Activated T-cell treated with anti-CD3 and anti-CD28 coated beads, Interleukin-2, amount 50 U/mL, for 72 hours (primary cell): ENCODE results near the gene SPTBN1. TPM values are rescaled to one million over a fixed set of nuclear protein-coding genes. Genes with fewer than 3 reads are reported as not detected.

Source experiments
- ATAC-seq, 2 donors: fragments of 150-1000 bp; cut with Tn5 transposase; replicated peaks in 1 of 2; 2 replicates each; pipeline ENCODE4 v1.10.0; 2021; ENCODE audit warnings: moderate library complexity in 2 of 2, mild to moderate bottlenecking in 1 of 2
- DNase-seq, 2 donors: peaks; one replicate each; pipeline ENCODE4 v3.0.0; 2021 to 2022; ENCODE audit warnings: mixed read lengths in 1 of 2
- H3K27ac Mint-ChIP-seq: one replicate; pipeline ENCODE4 v1.8.0; 2022; ENCODE audit warnings: mild to moderate bottlenecking, moderate library complexity, mixed read lengths
- H3K27me3 Mint-ChIP-seq: one replicate; pipeline ENCODE4 v1.8.0; 2022; ENCODE audit warnings: low read depth, mixed read lengths
- H3K36me3 Mint-ChIP-seq, 2 donors: one replicate each; pipeline ENCODE4 v1.8.0; 2022; ENCODE audit warnings: mixed read lengths in 2 of 2, mild to moderate bottlenecking in 1 of 2; ENCODE audit not compliant: insufficient read depth in 2 of 2
- H3K4me1 Mint-ChIP-seq: one replicate; pipeline ENCODE4 v1.8.0; 2022; ENCODE audit warnings: low read depth, mixed read lengths
- H3K4me3 Mint-ChIP-seq, 2 donors: one replicate each; pipeline ENCODE4 v1.8.0; 2022; ENCODE audit warnings: mild to moderate bottlenecking in 2 of 2, mixed read lengths in 2 of 2, moderate library complexity in 2 of 2
- H3K9me3 Mint-ChIP-seq, 2 donors: one replicate each; pipeline ENCODE4 v1.8.0; 2022; ENCODE audit warnings: mixed read lengths in 2 of 2
- total RNA-seq, 2 donors: library from RNA; stranded (reverse); gene quantifications; one replicate each; pipeline ENCODE4 v1.2.3, GENCODE V29; 2022

SPTBN1 gene
- total RNA-seq, 2 donors from 2014 or later, result 120 to 136 TPM

- H3K4me1 Mint-ChIP-seq, result peaks cover 10% of the 10 kb centered on the region
- ATAC-seq, result no peak
- no peaks in the 10 kb centered on the region for H3K27me3 Mint-ChIP-seq
- H3K27ac Mint-ChIP-seq, result no peak overlapping the region
- H3K36me3 Mint-ChIP-seq, result peaks cover 2 to 4% of the 10 kb centered on the region in 2 donors
- H3K9me3 Mint-ChIP-seq, result peaks cover 0 to 2% of the 10 kb centered on the region in 2 donors
- no peak for DNase-seq
- no peak overlapping the region for H3K4me3 Mint-ChIP-seq
Observed at GRCh38 chr2:54423213-54423612, 32.9 kb upstream of the SPTBN1 start.

- Mint-ChIP-seq H3K4me3 (no peak overlapping the region), H3K36me3 (peaks cover 2 to 4% of the 10 kb centered on the region in 2 donors), H3K27ac (no peak overlapping the region), H3K4me1 (peaks cover 10% of the 10 kb centered on the region), H3K27me3 (no peaks in the 10 kb centered on the region), H3K9me3 (peaks cover 0 to 2% of the 10 kb centered on the region in 2 donors)
- DNase-seq (no peak), ATAC-seq (no peak)
Observed at GRCh38 chr2:54424555-54425163, 31.5 kb upstream of the SPTBN1 start.

- no peaks in the 10 kb centered on the region for H3K27me3 Mint-ChIP-seq
- no peaks in the 10 kb centered on the region for H3K36me3 Mint-ChIP-seq
- no peak overlapping the region for H3K4me3 Mint-ChIP-seq
- ATAC-seq (no peak), DNase-seq (no peak)
- H3K27ac Mint-ChIP-seq, result no peak overlapping the region
- peaks cover 4% of the 10 kb centered on the region for H3K4me1 Mint-ChIP-seq
- no peaks in the 10 kb centered on the region for H3K9me3 Mint-ChIP-seq
Observed at GRCh38 chr2:54428108-54428831, 27.9 kb upstream of the SPTBN1 start.

- H3K27me3 Mint-ChIP-seq, result no peaks in the 10 kb centered on the region
- no peaks in the 10 kb centered on the region for H3K9me3 Mint-ChIP-seq
- ATAC-seq (no peak), DNase-seq (no peak)
- no peaks in the 10 kb centered on the region for H3K36me3 Mint-ChIP-seq
- no peak overlapping the region for H3K4me3 Mint-ChIP-seq
- peaks cover 4% of the 10 kb centered on the region for H3K4me1 Mint-ChIP-seq
- H3K27ac Mint-ChIP-seq, result no peak overlapping the region
Observed at GRCh38 chr2:54429054-54429453, 27.1 kb upstream of the SPTBN1 start.

- ATAC-seq, result no peak
- Mint-ChIP-seq H3K4me1 (peaks cover 4% of the 10 kb centered on the region), H3K4me3 (no peak overlapping the region), H3K9me3 (no peaks in the 10 kb centered on the region), H3K36me3 (no peaks in the 10 kb centered on the region), H3K27ac (peak overlapping the region; percentile 31), H3K27me3 (no peaks in the 10 kb centered on the region)
- no peak for DNase-seq
Observed at GRCh38 chr2:54429811-54430551, 26.1 kb upstream of the SPTBN1 start.

GRCh38 chr2:54430649-54431048 is 25.5 kb upstream of the SPTBN1 start:
- no peaks in the 10 kb centered on the region for H3K27me3 Mint-ChIP-seq
- no peak overlapping the region for H3K4me3 Mint-ChIP-seq
- DNase-seq, result no peak
- peaks cover 4% of the 10 kb centered on the region for H3K4me1 Mint-ChIP-seq
- H3K27ac Mint-ChIP-seq, result no peak overlapping the region
- no peak for ATAC-seq
- H3K36me3 Mint-ChIP-seq, result no peaks in the 10 kb centered on the region
- H3K9me3 Mint-ChIP-seq, result no peaks in the 10 kb centered on the region

- Mint-ChIP-seq H3K27ac (no peak overlapping the region), H3K4me1 (peaks cover 4% of the 10 kb centered on the region), H3K27me3 (no peaks in the 10 kb centered on the region), H3K4me3 (no peak overlapping the region), H3K9me3 (no peaks in the 10 kb centered on the region), H3K36me3 (no peaks in the 10 kb centered on the region)
- DNase-seq, result no peak
- no peak for ATAC-seq
Observed at GRCh38 chr2:54432251-54433015, 23.7 kb upstream of the SPTBN1 start.

- no peak overlapping the region for H3K4me3 Mint-ChIP-seq
- H3K27me3 Mint-ChIP-seq, result no peaks in the 10 kb centered on the region
- no peaks in the 10 kb centered on the region for H3K9me3 Mint-ChIP-seq
- ATAC-seq (no peak), DNase-seq (no peak)
- peaks cover 4% of the 10 kb centered on the region for H3K4me1 Mint-ChIP-seq
- no peak overlapping the region for H3K27ac Mint-ChIP-seq
- no peaks in the 10 kb centered on the region for H3K36me3 Mint-ChIP-seq
Observed at GRCh38 chr2:54434229-54434628, 21.9 kb upstream of the SPTBN1 start.

- no peak for ATAC-seq
- Mint-ChIP-seq H3K27me3 (no peaks in the 10 kb centered on the region), H3K4me1 (peaks cover 4% of the 10 kb centered on the region), H3K4me3 (no peak overlapping the region), H3K27ac (no peak overlapping the region), H3K9me3 (no peaks in the 10 kb centered on the region), H3K36me3 (no peaks in the 10 kb centered on the region)
- no peak for DNase-seq
Observed at GRCh38 chr2:54434711-54435110, 21.4 kb upstream of the SPTBN1 start.

GRCh38 chr2:54435325-54436226 is 20.6 kb upstream of the SPTBN1 start:
- ATAC-seq (no peak), DNase-seq (no peak)
- no peaks in the 10 kb centered on the region for H3K36me3 Mint-ChIP-seq

GRCh38 chr2:54437588-54437987 is 18.5 kb upstream of the SPTBN1 start:
- Mint-ChIP-seq H3K27me3 (no peaks in the 10 kb centered on the region), H3K9me3 (no peaks in the 10 kb centered on the region), H3K27ac (no peak overlapping the region), H3K4me3 (no peak overlapping the region), H3K4me1 (no peaks in the 10 kb centered on the region), H3K36me3 (no peaks in the 10 kb centered on the region)
- no peak for DNase-seq
- no peak for ATAC-seq

More at GRCh38 chr2:54435325-54436226, 20.6 kb upstream of the SPTBN1 start:
- no peaks in the 10 kb centered on the region for H3K27me3 Mint-ChIP-seq
- H3K9me3 Mint-ChIP-seq, result no peaks in the 10 kb centered on the region
- no peak overlapping the region for H3K4me3 Mint-ChIP-seq
- H3K4me1 Mint-ChIP-seq, result no peaks in the 10 kb centered on the region
- H3K27ac Mint-ChIP-seq, result no peak overlapping the region

- no peaks in the 10 kb centered on the region for H3K27me3 Mint-ChIP-seq
- H3K4me3 Mint-ChIP-seq, result no peak overlapping the region
- DNase-seq (no peak), ATAC-seq (no peak)
- no peaks in the 10 kb centered on the region for H3K36me3 Mint-ChIP-seq
- H3K4me1 Mint-ChIP-seq, result no peaks in the 10 kb centered on the region
- H3K27ac Mint-ChIP-seq, result no peak overlapping the region
- H3K9me3 Mint-ChIP-seq, result no peaks in the 10 kb centered on the region
Observed at GRCh38 chr2:54438271-54438670, 17.9 kb upstream of the SPTBN1 start.
